ENCODE measurements around the gene NRG2. TPM values are rescaled to one million over a fixed set of nuclear protein-coding genes. Genes with fewer than 3 reads are reported as not detected.

NRG2 gene
- total and polyA plus RNA-seq, 2 experiments from 2014 or later = 13.5 to 20.7 TPM

- Histone ChIP-seq H3K4me3 (no peak overlapping the region), H3K4me1 (ENCODE audit: low read depth) (peaks cover 11% of the 10 kb centered on the region), H3K27me3 (no peaks in the 10 kb centered on the region), H3K9me3 (ENCODE audit: low read depth) (no peaks in the 10 kb centered on the region), H3K36me3 (no peaks in the 10 kb centered on the region), H3K27ac (no peak overlapping the region)
- no peak for TF ChIP-seq CTCF (IDR thresholded peaks at IDR 0.05; ENCODE audit: low read depth, low read length)
- no peak for DNase-seq (ENCODE audit: low read depth in 1 of 2, low spot score in 1 of 2)
Measured at GRCh38 chr5:140049713-140050112, 6.6 kb upstream of the NRG2 start.

GRCh38 chr5:140049205-140049604 lies 6.1 kb upstream of the NRG2 start:
- Histone ChIP-seq H3K9me3 (ENCODE audit: low read depth) (no peaks in the 10 kb centered on the region), H3K27me3 (no peaks in the 10 kb centered on the region), H3K36me3 (no peaks in the 10 kb centered on the region), H3K4me3 (no peak overlapping the region), H3K27ac (no peak overlapping the region), H3K4me1 (ENCODE audit: low read depth) (peaks cover 6% of the 10 kb centered on the region)
- TF ChIP-seq CTCF (IDR thresholded peaks at IDR 0.05; ENCODE audit: low read depth, low read length) = no peak
- no peak for DNase-seq (ENCODE audit: low read depth in 1 of 2, low spot score in 1 of 2)

- TF ChIP-seq CTCF (IDR thresholded peaks at IDR 0.05; ENCODE audit: low read depth, low read length) = no peak
- Histone ChIP-seq H3K4me3 (no peak overlapping the region), H3K36me3 (no peaks in the 10 kb centered on the region), H3K4me1 (ENCODE audit: low read depth) (peaks cover 30% of the 10 kb centered on the region), H3K9me3 (ENCODE audit: low read depth) (no peaks in the 10 kb centered on the region), H3K27ac (no peak overlapping the region), H3K27me3 (no peaks in the 10 kb centered on the region)
- DNase-seq (ENCODE audit: low read depth in 1 of 2, low spot score in 1 of 2) = peak in 1 of 2 donors; percentile 38
Measured at GRCh38 chr5:140044041-140044440, 942 bp upstream of the NRG2 start.

- no peak for TF ChIP-seq CTCF (IDR thresholded peaks at IDR 0.05; ENCODE audit: low read depth, low read length)
- DNase-seq (ENCODE audit: low read depth in 1 of 2, low spot score in 1 of 2) = peak in 1 of 2 donors; percentile 56
- H3K27ac ChIP-seq = no peak overlapping the region
- no peaks in the 10 kb centered on the region for H3K9me3 ChIP-seq (ENCODE audit: low read depth)
- H3K4me3 ChIP-seq = peak overlapping the region; percentile 88
- no peaks in the 10 kb centered on the region for H3K36me3 ChIP-seq
- H3K4me1 ChIP-seq (ENCODE audit: low read depth) = peaks cover 35% of the 10 kb centered on the region
- H3K27me3 ChIP-seq = no peaks in the 10 kb centered on the region
Measured at GRCh38 chr5:140043508-140043872, 391 bp upstream of the NRG2 start.

GRCh38 chr5:140042393-140042642 lies 781 bp downstream of the NRG2 start:
- Histone ChIP-seq H3K27me3 (no peaks in the 10 kb centered on the region), H3K4me3 (peak overlapping the region; percentile 88), H3K9me3 (ENCODE audit: low read depth) (no peaks in the 10 kb centered on the region), H3K4me1 (ENCODE audit: low read depth) (peaks cover 42% of the 10 kb centered on the region), H3K27ac (no peak overlapping the region), H3K36me3 (no peaks in the 10 kb centered on the region)
- TF ChIP-seq CTCF (IDR thresholded peaks at IDR 0.05; ENCODE audit: low read depth, low read length) = no peak
- DNase-seq (ENCODE audit: low read depth in 1 of 2, low spot score in 1 of 2) = no peak

Data from cardiac muscle cell (in vitro differentiated cells and primary cell).